IPS DF 4.7 (cell line): ENCODE results near the gene NRF1.

Source experiments
- DNase-seq: peaks from one replicate; pipeline ENCODE4 v3.0.0-alpha.2; 2013; ENCODE audit warnings: low spot score; ENCODE audit errors: extremely low read depth

NRF1 gene

DNA sequence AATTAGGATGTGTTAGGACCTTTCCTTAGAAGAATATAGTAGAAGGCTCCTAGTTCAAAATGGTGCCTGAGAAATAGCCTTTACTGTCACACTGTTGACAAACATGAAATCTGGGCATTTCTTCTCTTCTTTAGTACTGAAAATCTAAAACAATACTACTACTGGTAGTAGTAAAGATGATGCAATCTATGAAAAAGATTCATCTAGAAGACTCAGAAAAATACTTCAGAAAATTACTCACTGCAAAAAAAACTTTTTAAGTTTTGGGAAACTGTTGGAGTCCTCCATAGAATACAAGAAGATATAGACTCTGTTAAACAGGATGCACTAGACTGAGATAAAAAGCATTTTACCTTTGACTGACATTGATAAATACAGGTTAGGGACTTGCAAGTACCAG lies 67.1 kb downstream of the NRF1 start:
- no peak for DNase-seq

GRCh38 chr7:129680400-129680799 lies 68.9 kb downstream of the NRF1 start:
- no peak for DNase-seq

GRCh38 chr7:129684777-129685176 lies 73.3 kb downstream of the NRF1 start:
- no peak for DNase-seq

- DNase-seq: no peak
Observed at GRCh38 chr7:129686063-129686462, 74.5 kb downstream of the NRF1 start.

GRCh38 chr7:129688503-129689222 lies 77.1 kb downstream of the NRF1 start:
- no peak for DNase-seq

- no peak for DNase-seq
Observed at GRCh38 chr7:129689995-129690581, 78.6 kb downstream of the NRF1 start.

DNA sequence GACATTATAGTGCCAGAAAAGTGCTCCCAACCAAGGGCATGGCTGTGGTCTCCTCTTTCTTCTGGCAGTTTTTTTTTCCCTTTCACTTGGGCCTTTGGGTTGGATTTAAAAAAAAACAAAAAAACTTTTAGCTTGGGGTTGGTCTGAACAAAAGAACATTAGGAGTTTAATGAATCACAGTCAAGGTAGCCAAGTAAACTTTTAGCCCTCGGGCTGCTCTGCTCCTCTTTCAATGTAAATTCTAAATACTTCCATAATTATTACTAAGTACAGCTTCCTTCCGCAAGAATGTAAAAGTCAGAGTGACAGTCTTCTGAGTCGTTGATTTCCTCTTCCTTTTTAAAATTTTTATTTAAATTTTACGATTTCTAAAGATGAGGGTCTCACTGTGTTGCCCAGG lies 79.2 kb downstream of the NRF1 start:
- DNase-seq: no peak

GRCh38 chr7:129698516-129699418 lies 87.2 kb downstream of the NRF1 start:
- peak; percentile 22 for DNase-seq

- no peak for DNase-seq
Observed at GRCh38 chr7:129702316-129702715, 90.8 kb downstream of the NRF1 start.

DNA sequence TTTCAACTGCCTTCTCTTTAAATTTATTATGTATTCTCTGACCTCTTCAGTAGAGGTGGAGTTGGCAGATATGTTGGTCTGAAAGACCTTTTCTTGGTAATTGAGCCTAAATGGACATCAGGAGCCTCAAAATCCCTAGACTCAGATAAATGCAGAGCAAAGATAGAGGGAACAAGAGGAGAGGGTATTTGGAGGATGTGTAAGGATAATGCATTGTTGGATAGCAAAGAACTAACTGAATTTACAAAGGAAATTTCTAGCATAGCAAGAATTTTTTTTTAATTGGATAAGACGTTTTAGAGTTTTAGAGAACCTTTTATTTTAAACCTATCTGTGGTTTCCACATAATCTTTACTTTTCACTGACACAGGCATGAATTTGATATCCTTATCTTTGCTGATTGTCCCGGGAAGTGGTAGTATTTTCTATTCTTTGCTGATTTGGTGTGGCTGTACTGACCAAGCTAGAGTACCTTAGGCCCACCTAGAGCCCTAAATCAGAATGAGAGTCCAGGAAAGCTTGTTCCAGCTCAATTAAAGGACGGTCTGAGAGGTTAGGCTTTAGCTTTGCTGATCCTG lies 91.3 kb downstream of the NRF1 start:
- no peak for DNase-seq

- DNase-seq: no peak
Observed at GRCh38 chr7:129703751-129704150, 92.2 kb downstream of the NRF1 start.

GRCh38 chr7:129707910-129708499 lies 96.5 kb downstream of the NRF1 start:
- no peak for DNase-seq

GRCh38 chr7:129713544-129713943 lies 102.0 kb downstream of the NRF1 start:
- no peak for DNase-seq

GRCh38 chr7:129714514-129715063 lies 103.1 kb downstream of the NRF1 start:
- DNase-seq: no peak

DNA sequence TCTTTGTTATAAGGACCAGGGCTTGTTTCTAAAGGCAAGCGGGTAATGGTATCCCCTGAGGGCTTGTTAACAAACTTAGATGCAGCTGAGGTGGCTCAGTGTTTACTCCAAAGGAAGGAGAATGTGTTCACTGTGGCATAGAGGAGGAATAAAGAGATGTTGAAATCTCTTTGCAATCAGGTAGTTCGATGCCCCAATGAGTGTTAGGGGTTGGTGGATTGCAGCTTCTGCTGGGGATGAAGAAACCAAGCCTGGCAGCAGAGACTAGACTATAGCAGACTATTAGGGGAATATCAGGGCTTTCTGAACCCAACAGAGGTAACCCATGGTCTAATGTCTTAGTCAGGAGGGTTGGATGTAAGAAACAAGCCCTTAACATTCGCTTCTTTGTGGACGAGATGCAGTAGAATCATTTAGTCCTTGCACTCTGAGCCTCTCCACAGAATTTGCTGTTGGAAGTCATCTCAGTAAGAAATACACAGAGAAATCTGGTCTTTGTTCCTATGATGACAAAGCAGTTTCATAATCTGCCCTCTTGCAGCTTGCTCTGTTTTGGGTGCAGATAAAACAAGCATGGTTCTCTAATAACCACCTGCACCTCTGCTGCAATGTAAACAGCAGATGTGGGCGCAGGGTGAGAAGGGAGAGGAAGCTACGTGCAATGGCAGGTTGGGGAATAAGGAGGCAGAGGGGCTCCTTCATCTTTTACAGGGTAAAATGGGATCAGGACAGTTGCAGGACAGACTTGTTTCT lies 108.6 kb downstream of the NRF1 start:
- DNase-seq: no peak

DNA sequence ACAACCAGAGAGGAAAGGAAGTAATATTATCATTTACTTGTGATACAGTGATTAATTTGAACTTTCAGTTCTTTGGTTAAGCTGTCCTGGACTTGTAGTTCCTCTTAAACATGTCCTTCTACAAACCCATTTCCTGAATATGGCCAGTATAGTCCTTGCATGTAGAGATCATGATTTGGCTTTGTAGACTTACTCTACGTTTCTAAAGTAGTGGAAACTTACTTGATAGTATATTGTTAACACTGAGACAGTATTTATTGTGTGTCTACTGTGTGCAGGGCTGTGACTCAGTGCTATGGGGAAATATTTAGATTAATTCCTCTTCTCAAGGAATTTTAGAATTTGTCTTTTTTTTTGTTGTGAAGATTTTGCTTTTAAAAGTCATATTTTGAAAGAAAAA lies 109.5 kb downstream of the NRF1 start:
- DNase-seq: no peak

GRCh38 chr7:129723679-129724078 lies 112.2 kb downstream of the NRF1 start:
- DNase-seq: no peak

DNA sequence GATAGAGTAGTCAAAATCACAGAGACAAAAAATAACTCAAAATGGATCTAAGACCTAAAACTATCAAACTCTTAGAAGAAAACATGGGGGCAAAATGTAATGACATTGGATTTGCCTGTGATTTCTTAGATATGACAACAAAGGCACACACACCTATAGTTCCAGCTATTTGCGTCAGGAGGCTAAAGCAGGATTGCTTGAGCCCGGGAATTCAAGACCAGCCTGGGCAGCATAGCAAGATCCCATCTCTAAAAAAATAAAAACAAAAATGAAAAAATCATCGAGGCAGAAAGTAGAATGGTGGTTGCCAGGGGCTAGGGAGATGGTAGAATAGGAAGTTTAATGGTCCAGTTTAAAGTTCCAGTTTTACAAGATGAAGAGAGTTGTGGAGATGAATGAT lies 113.3 kb downstream of the NRF1 start:
- no peak for DNase-seq

- DNase-seq: no peak
Observed at GRCh38 chr7:129728875-129729467, 117.5 kb downstream of the NRF1 start.

- DNase-seq: no peak
Observed at GRCh38 chr7:129729511-129729910, 118.0 kb downstream of the NRF1 start.
